ENCODE measurements around the gene SUMO2. TPM values are rescaled to one million over a fixed set of nuclear protein-coding genes. Genes with fewer than 3 reads are reported as not detected.

SUMO2 gene
- total and polyA plus RNA-seq, 9 of the 15 experiments (the other 6 are each of a cell fraction or from before 2014, with no cell fraction given): 157 to 733 (median 419) TPM

DNA sequence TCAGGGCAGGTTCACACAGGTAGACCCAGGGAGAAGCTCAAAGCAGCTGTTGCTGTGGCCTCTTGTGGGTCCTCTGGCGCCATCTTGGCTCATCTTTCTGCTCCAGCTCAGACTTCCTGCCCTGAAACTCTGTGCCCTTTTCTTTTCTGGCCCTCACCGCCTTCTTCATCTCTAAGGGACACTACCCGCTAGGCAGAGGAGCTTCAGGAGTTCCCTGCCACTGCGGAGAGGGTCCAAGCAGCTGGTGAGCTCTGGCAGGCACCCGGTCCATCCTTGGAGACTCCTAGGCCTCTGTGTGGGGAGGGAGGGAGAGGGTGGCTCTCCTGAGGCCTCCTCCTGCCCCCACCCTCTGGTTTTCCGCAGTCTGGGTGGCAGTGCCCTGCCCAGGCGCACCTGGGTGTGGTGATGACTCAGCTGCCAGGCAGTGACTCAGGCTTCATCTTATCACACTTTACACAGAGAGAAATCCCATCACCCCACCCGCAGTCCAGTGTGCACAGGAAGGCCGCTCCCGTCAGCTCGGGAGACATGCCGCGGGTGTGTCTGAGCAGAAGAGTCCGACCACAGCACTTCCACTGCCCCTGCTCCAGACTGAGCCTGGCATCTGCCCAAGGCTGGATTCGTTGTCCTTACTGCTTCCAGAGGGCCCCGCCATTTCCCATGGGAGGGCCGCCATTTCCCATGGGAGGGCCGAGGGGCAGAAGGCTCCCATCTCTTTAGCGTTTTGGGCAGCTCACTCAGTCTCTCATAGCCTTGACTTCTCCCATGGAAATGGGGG lies 58.5 kb downstream of the SUMO2 start (continued):
- TF ChIP-seq RNF2 (IDR thresholded peaks at IDR 0.05) (peak; percentile 66; the same call in 1 of the 2 replicates), RBM39 (optimal IDR thresholded peaks at IDR 0.05; ENCODE audit: low read depth, low read length) (no peak), ZZZ3 (IDR thresholded peaks at IDR 0.05) (no peak), HOXB6 (CRISPR knock-in tag; IDR thresholded peaks at IDR 0.05; ENCODE audit: borderline replicate concordance) (no peak), THAP7 (CRISPR knock-in tag; IDR thresholded peaks at IDR 0.05) (no peak), PCBP2 (IDR thresholded peaks at IDR 0.05; ENCODE audit: low read depth, low read length, poor library complexity, severe bottlenecking) (no peak), NFYB (IDR thresholded peaks at IDR 0.05; ENCODE audit: extremely low read depth, insufficient read length) (no peak), HNRNPUL1 (IDR thresholded peaks at IDR 0.05; ENCODE audit: low read length) (no peak), TEAD4 (IDR thresholded peaks at IDR 0.05; ENCODE audit: low read length) (peak; percentile 70), TEAD4 (CRISPR knock-in tag; IDR thresholded peaks at IDR 0.05; ENCODE audit: borderline replicate concordance) (no peak), SIX5 (IDR thresholded peaks at IDR 0.05; ENCODE audit: borderline replicate concordance in 1 of 2, insufficient read depth in 1 of 2, low read depth in 1 of 2, low read length in 2 of 2) (no peak)
- TF ChIP-seq, protein P1, sequence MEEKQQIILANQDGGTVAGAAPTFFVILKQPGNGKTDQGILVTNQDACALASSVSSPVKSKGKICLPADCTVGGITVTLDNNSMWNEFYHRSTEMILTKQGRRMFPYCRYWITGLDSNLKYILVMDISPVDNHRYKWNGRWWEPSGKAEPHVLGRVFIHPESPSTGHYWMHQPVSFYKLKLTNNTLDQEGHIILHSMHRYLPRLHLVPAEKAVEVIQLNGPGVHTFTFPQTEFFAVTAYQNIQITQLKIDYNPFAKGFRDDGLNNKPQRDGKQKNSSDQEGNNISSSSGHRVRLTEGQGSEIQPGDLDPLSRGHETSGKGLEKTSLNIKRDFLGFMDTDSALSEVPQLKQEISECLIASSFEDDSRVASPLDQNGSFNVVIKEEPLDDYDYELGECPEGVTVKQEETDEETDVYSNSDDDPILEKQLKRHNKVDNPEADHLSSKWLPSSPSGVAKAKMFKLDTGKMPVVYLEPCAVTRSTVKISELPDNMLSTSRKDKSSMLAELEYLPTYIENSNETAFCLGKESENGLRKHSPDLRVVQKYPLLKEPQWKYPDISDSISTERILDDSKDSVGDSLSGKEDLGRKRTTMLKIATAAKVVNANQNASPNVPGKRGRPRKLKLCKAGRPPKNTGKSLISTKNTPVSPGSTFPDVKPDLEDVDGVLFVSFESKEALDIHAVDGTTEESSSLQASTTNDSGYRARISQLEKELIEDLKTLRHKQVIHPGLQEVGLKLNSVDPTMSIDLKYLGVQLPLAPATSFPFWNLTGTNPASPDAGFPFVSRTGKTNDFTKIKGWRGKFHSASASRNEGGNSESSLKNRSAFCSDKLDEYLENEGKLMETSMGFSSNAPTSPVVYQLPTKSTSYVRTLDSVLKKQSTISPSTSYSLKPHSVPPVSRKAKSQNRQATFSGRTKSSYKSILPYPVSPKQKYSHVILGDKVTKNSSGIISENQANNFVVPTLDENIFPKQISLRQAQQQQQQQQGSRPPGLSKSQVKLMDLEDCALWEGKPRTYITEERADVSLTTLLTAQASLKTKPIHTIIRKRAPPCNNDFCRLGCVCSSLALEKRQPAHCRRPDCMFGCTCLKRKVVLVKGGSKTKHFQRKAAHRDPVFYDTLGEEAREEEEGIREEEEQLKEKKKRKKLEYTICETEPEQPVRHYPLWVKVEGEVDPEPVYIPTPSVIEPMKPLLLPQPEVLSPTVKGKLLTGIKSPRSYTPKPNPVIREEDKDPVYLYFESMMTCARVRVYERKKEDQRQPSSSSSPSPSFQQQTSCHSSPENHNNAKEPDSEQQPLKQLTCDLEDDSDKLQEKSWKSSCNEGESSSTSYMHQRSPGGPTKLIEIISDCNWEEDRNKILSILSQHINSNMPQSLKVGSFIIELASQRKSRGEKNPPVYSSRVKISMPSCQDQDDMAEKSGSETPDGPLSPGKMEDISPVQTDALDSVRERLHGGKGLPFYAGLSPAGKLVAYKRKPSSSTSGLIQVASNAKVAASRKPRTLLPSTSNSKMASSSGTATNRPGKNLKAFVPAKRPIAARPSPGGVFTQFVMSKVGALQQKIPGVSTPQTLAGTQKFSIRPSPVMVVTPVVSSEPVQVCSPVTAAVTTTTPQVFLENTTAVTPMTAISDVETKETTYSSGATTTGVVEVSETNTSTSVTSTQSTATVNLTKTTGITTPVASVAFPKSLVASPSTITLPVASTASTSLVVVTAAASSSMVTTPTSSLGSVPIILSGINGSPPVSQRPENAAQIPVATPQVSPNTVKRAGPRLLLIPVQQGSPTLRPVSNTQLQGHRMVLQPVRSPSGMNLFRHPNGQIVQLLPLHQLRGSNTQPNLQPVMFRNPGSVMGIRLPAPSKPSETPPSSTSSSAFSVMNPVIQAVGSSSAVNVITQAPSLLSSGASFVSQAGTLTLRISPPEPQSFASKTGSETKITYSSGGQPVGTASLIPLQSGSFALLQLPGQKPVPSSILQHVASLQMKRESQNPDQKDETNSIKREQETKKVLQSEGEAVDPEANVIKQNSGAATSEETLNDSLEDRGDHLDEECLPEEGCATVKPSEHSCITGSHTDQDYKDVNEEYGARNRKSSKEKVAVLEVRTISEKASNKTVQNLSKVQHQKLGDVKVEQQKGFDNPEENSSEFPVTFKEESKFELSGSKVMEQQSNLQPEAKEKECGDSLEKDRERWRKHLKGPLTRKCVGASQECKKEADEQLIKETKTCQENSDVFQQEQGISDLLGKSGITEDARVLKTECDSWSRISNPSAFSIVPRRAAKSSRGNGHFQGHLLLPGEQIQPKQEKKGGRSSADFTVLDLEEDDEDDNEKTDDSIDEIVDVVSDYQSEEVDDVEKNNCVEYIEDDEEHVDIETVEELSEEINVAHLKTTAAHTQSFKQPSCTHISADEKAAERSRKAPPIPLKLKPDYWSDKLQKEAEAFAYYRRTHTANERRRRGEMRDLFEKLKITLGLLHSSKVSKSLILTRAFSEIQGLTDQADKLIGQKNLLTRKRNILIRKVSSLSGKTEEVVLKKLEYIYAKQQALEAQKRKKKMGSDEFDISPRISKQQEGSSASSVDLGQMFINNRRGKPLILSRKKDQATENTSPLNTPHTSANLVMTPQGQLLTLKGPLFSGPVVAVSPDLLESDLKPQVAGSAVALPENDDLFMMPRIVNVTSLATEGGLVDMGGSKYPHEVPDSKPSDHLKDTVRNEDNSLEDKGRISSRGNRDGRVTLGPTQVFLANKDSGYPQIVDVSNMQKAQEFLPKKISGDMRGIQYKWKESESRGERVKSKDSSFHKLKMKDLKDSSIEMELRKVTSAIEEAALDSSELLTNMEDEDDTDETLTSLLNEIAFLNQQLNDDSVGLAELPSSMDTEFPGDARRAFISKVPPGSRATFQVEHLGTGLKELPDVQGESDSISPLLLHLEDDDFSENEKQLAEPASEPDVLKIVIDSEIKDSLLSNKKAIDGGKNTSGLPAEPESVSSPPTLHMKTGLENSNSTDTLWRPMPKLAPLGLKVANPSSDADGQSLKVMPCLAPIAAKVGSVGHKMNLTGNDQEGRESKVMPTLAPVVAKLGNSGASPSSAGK (IDR thresholded peaks at IDR 0.05): no peak; the same call in 1 of the 2 replicates
- TF ChIP-seq, protein P2, sequence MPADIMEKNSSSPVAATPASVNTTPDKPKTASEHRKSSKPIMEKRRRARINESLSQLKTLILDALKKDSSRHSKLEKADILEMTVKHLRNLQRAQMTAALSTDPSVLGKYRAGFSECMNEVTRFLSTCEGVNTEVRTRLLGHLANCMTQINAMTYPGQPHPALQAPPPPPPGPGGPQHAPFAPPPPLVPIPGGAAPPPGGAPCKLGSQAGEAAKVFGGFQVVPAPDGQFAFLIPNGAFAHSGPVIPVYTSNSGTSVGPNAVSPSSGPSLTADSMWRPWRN (IDR thresholded peaks at IDR 0.05; ENCODE audit: low read depth): no peak

Data from K562 (cell line).